NCI-H1417 (cell line): Measurements from ENCODE around the gene SUFU.

ENCODE experiments used
- DNase-seq, 3 experiments: peaks; one replicate each; lab custom pipeline; 2025; lab: John Stamatoyannopoulos, UW

The SUFU gene

GRCh38 chr10:102596506-102596971 is 92.8 kb downstream of the SUFU start:
- DNase-seq = peak; percentile 18 to 57 (median 50)

- no peak for DNase-seq
These were observed 93.6 kb downstream of the SUFU start for GRCh38 chr10:102597131-102597991.

- DNase-seq = no peak
These were observed 94.5 kb downstream of the SUFU start for GRCh38 chr10:102598243-102598642.

GRCh38 chr10:102599565-102600327 is 96.0 kb downstream of the SUFU start:
- no peak for DNase-seq

- no peak for DNase-seq
These were observed 97.0 kb downstream of the SUFU start for GRCh38 chr10:102600816-102601215.

GRCh38 chr10:102601639-102602038 is 97.9 kb downstream of the SUFU start:
- no peak for DNase-seq

GRCh38 chr10:102602272-102603045 is 98.7 kb downstream of the SUFU start:
- no peak for DNase-seq

GRCh38 chr10:102603946-102604345 is 100.2 kb downstream of the SUFU start:
- DNase-seq = no peak

- DNase-seq = no peak
These were observed 100.7 kb downstream of the SUFU start for GRCh38 chr10:102604439-102604841.

- DNase-seq = no peak
These were observed 101.9 kb downstream of the SUFU start for GRCh38 chr10:102605712-102606111.

GRCh38 chr10:102608487-102608886 is 104.7 kb downstream of the SUFU start:
- no peak for DNase-seq

- no peak for DNase-seq
These were observed 106.7 kb downstream of the SUFU start for GRCh38 chr10:102610441-102610887.

- DNase-seq = no peak
These were observed 107.8 kb downstream of the SUFU start for GRCh38 chr10:102611514-102612087.

- no peak for DNase-seq
These were observed 109.1 kb downstream of the SUFU start for GRCh38 chr10:102612964-102613275.

- no peak for DNase-seq
These were observed 109.5 kb downstream of the SUFU start for GRCh38 chr10:102613286-102613685.

GRCh38 chr10:102613785-102614184 is 110.0 kb downstream of the SUFU start:
- no peak for DNase-seq

- DNase-seq = no peak
These were observed 111.1 kb downstream of the SUFU start for GRCh38 chr10:102614888-102615287.

GRCh38 chr10:102615361-102615760 is 111.6 kb downstream of the SUFU start:
- DNase-seq = peak in 1 of 3 experiments; percentile 2

- DNase-seq = no peak
These were observed 112.4 kb downstream of the SUFU start for GRCh38 chr10:102616066-102616770.

GRCh38 chr10:102617041-102617440 is 113.3 kb downstream of the SUFU start:
- DNase-seq = no peak

GRCh38 chr10:102617816-102618215 is 114.0 kb downstream of the SUFU start:
- no peak for DNase-seq
